ENCODE results near the gene EXOC4. TPM values are rescaled to one million over a fixed set of nuclear protein-coding genes. Genes with fewer than 3 reads are reported as not detected.

Gene EXOC4
- total and polyA plus RNA-seq, 2 of the 13 experiments (the other 11 are each of a cell fraction or from before 2014, with no cell fraction given) = 22.5 to 39.0 TPM

DNA sequence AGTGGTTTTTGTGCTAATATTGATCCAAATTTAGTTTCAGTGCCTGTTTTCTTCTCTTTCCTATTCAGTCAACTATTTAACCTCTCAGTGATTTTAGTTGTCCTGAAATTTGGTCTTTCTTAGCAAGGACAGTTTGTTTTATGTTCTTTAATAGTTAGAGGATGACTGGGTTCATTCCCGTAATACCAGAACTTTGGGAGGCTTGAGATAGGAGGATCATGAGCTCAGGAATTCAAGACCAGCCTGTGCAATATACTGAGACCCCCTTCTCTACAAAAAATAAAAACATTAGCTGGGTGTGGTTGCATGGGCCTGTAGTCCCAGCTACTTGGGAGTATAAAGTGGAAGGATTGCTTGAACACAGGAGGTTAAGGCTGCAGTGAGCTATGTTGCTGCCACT, 148.3 kb downstream of the EXOC4 start:
- Histone ChIP-seq H3K79me2 (ENCODE audit: insufficient read depth, low read length) (no peaks in the 10 kb centered on the region), H3K9ac (ENCODE audit: insufficient read depth, low read depth, low read length) (no peak overlapping the region), H3K27ac (ENCODE audit: extremely low read length, insufficient read depth, low read length) (no peak overlapping the region), H3K4me1 (ENCODE audit: insufficient read depth, low read length) (no peaks in the 10 kb centered on the region), H3K36me3 (replicated peaks in 1 of 2; ENCODE audit: control insufficient read depth in 1 of 2, insufficient read depth in 2 of 2, low read length in 2 of 2) (no peaks in the 10 kb centered on the region), H3K4me3 (replicated peaks in 1 of 3; ENCODE audit: insufficient read depth in 1 of 3, low read depth in 2 of 3, low read length in 3 of 3) (no peak overlapping the region), H3K27me3 (ENCODE audit: control insufficient read depth in 1 of 2, insufficient read depth in 2 of 2, low read length in 2 of 2) (no peaks in the 10 kb centered on the region), H2AFZ (ENCODE audit: low read length) (no peak overlapping the region), H3K9me3 (ENCODE audit: low read length) (no peaks in the 10 kb centered on the region), H3K4me2 (ENCODE audit: low read depth, low read length) (no peak overlapping the region), H4K20me1 (ENCODE audit: insufficient read depth, low read length) (no peaks in the 10 kb centered on the region)
- no peak for TF ChIP-seq ZNF136 (CRISPR knock-in tag; IDR thresholded peaks at IDR 0.05; ENCODE audit: low read depth)
- TF ChIP-seq, protein P1, sequence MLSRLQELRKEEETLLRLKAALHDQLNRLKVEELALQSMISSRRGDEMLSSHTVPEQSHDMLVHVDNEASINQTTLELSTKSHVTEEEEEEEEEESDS (CRISPR knock-in tag; IDR thresholded peaks at IDR 0.05; ENCODE audit: borderline replicate concordance) = no peak
- TF ChIP-seq JARID2 (CRISPR knock-in tag; IDR thresholded peaks at IDR 0.05; ENCODE audit: insufficient replicate concordance) = no peak
- TF ChIP-seq, protein P2, sequence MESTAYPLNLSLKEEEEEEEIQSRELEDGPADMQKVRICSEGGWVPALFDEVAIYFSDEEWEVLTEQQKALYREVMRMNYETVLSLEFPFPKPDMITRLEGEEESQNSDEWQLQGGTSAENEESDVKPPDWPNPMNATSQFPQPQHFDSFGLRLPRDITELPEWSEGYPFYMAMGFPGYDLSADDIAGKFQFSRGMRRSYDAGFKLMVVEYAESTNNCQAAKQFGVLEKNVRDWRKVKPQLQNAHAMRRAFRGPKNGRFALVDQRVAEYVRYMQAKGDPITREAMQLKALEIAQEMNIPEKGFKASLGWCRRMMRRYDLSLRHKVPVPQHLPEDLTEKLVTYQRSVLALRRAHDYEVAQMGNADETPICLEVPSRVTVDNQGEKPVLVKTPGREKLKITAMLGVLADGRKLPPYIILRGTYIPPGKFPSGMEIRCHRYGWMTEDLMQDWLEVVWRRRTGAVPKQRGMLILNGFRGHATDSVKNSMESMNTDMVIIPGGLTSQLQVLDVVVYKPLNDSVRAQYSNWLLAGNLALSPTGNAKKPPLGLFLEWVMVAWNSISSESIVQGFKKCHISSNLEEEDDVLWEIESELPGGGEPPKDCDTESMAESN (CRISPR knock-in tag; conservative IDR thresholded peaks at IDR 0.05) = no peak
- no peak for TF ChIP-seq ZNF746 (CRISPR knock-in tag; IDR thresholded peaks at IDR 0.05)
- no peak for TF ChIP-seq HDAC6 (IDR thresholded peaks at IDR 0.05; ENCODE audit: low read depth, low read length)
- no peak for TF ChIP-seq IRX3 (CRISPR knock-in tag; IDR thresholded peaks at IDR 0.05; ENCODE audit: borderline replicate concordance, low read depth)
- no peak for TF ChIP-seq ZNF431 (CRISPR knock-in tag; IDR thresholded peaks at IDR 0.05; ENCODE audit: borderline replicate concordance, low read depth)
- TF ChIP-seq ZNF383 (CRISPR knock-in tag; IDR thresholded peaks at IDR 0.05; ENCODE audit: borderline replicate concordance) = no peak
- intact Hi-C loops (cut with micrococcal nuclease; ENCODE audit: unreplicated experiment) (no loop called here), in situ Hi-C loops (cut with HindIII; ENCODE audit: extremely low pct_ligation_motif_present, low pct_unique_long_range_greater_than_20kb) (no loop called here)
- 100% methylated on average over 1 of the region's 1 CpG for WGBS (ENCODE audit: low lambda C conversion rate)
- ChIA-PET POLR2A (no interaction called here), CTCF (ENCODE audit: low intra/inter-chr PET ratio, low total read pairs) (no interaction called here)
- no TSS peak for BruUV-seq (replicated peaks)
- ATAC-seq (no peak), DNase-seq (ENCODE audit: low spot score) (no peak), FAIRE-seq (no peak)

Data from HepG2 (cell line).